RWPE2 (cell line): ENCODE measurements around the gene LRIG1.

ENCODE experiments used
- ATAC-seq: fragments of 200-7000 bp; cut with Tn5 transposase; 3 replicates; pipeline ENCODE4 v1.9.1; 2021; ENCODE audit warnings: low read depth
- DNase-seq: peaks from one replicate; pipeline ENCODE4 v3.0.0-alpha.2; 2020; ENCODE audit warnings: low spot score
- H3K27ac ChIP-seq: fragments of 450-650 bp; 2 replicates; pipeline ENCODE4 v1.5.1; 2017; ENCODE audit warnings: mild to moderate bottlenecking; ENCODE audit not compliant: poor library complexity, severe bottlenecking
- H3K27me3 ChIP-seq: fragments of 250-450 bp; sonication (Bioruptor Pico); 2 replicates; pipeline ENCODE4 v1.5.1; 2021; ENCODE audit warnings: mild to moderate bottlenecking, moderate library complexity; ENCODE audit not compliant: insufficient read depth, poor library complexity, severe bottlenecking
- H3K36me3 ChIP-seq: fragments of 250-450 bp; sonication (Bioruptor Pico); 2 replicates; pipeline ENCODE4 v1.5.1; 2020; ENCODE audit warnings: low read depth, mild to moderate bottlenecking, moderate library complexity
- H3K4me1 ChIP-seq: fragments of 250-450 bp; sonication (Bioruptor Pico); 2 replicates; pipeline ENCODE4 v1.5.1; 2021; ENCODE audit warnings: mild to moderate bottlenecking, moderate library complexity; ENCODE audit not compliant: insufficient read depth, poor library complexity, severe bottlenecking
- H3K4me3 ChIP-seq: fragments of 250-450 bp; sonication (Bioruptor Pico); 2 replicates; pipeline ENCODE4 v1.5.1; 2021; ENCODE audit warnings: mild to moderate bottlenecking, moderate library complexity; ENCODE audit not compliant: severe bottlenecking
- H3K9me3 ChIP-seq: fragments of 250-450 bp; sonication (Bioruptor Pico); 2 replicates; pipeline ENCODE4 v1.5.1; 2021; ENCODE audit warnings: mild to moderate bottlenecking, moderate library complexity; ENCODE audit not compliant: severe bottlenecking
- TF ChIP-seq, protein P1 (sequence below): fragments of 450-650 bp; IDR thresholded peaks from one replicate; pipeline ENCODE4 v1.5.1; 2017; ENCODE audit warnings: mild to moderate bottlenecking, moderate library complexity; ENCODE audit not compliant: poor library complexity, severe bottlenecking

Gene LRIG1

DNA sequence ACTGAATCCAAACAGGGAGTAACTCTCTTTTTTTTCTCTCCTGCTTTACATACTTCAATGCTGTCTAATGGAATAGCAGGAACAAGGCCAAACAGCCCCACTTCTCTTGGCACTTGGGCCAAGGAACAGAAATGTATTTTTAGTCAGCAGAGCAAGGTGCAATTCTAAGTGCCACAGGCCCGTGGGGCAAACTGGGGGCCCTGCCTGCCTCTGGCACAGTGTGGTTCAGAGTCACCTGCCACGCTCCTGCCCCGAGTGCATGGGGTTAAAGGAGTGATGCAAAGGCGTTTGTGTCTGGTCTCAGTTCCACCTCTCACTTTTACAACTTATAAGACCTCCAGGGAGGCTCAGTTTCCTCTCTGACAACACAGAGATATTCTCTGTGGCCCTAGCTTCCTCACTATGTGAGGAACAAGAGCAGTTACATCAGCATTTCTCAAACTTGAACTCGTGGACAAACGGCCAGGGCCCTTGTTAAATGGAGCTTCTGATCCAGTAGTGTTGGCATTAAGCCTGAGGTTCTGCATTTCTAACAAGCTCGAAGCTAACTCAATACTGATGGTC is 51.3 kb downstream of the LRIG1 start:
- H3K27ac ChIP-seq: no peak overlapping the region
- peaks cover 3% of the 10 kb centered on the region for H3K4me1 ChIP-seq
- no peak overlapping the region for H3K4me3 ChIP-seq
- ATAC-seq (no peak), DNase-seq (no peak)
- no peaks in the 10 kb centered on the region for H3K27me3 ChIP-seq
- H3K9me3 ChIP-seq: no peaks in the 10 kb centered on the region
- TF ChIP-seq, protein P1, sequence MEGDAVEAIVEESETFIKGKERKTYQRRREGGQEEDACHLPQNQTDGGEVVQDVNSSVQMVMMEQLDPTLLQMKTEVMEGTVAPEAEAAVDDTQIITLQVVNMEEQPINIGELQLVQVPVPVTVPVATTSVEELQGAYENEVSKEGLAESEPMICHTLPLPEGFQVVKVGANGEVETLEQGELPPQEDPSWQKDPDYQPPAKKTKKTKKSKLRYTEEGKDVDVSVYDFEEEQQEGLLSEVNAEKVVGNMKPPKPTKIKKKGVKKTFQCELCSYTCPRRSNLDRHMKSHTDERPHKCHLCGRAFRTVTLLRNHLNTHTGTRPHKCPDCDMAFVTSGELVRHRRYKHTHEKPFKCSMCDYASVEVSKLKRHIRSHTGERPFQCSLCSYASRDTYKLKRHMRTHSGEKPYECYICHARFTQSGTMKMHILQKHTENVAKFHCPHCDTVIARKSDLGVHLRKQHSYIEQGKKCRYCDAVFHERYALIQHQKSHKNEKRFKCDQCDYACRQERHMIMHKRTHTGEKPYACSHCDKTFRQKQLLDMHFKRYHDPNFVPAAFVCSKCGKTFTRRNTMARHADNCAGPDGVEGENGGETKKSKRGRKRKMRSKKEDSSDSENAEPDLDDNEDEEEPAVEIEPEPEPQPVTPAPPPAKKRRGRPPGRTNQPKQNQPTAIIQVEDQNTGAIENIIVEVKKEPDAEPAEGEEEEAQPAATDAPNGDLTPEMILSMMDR: no peak
- no peaks in the 10 kb centered on the region for H3K36me3 ChIP-seq

DNA sequence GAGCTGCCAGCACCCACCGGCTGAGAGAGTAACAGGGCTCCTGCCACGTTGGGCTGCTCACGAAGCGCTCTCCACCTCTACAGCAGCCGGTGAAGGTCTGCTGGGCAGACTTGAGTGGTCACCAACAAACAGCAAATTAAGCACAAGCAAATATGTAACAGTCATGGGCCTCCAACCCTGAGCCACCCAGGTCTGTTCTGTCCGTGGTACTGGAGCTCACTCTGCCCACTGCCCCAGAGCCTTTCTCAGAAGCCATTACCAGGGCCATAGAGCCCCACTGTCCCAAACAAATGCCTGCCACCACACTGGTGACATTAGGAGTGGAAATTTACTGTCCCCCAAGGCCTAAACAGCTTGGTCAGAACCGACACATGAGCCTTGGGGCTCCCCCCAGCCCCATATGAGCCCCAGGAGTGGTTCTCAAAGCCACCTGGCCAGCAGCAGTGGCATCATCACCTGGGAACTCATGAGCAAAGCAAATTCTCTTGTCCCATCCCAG is 56.6 kb downstream of the LRIG1 start:
- DNase-seq: no peak
- Histone ChIP-seq H3K9me3 (no peaks in the 10 kb centered on the region), H3K27me3 (no peaks in the 10 kb centered on the region), H3K36me3 (no peaks in the 10 kb centered on the region), H3K27ac (no peak overlapping the region), H3K4me1 (peaks cover 29% of the 10 kb centered on the region), H3K4me3 (no peak overlapping the region)
- no peak for ATAC-seq
- TF ChIP-seq, protein P1: no peak

DNA sequence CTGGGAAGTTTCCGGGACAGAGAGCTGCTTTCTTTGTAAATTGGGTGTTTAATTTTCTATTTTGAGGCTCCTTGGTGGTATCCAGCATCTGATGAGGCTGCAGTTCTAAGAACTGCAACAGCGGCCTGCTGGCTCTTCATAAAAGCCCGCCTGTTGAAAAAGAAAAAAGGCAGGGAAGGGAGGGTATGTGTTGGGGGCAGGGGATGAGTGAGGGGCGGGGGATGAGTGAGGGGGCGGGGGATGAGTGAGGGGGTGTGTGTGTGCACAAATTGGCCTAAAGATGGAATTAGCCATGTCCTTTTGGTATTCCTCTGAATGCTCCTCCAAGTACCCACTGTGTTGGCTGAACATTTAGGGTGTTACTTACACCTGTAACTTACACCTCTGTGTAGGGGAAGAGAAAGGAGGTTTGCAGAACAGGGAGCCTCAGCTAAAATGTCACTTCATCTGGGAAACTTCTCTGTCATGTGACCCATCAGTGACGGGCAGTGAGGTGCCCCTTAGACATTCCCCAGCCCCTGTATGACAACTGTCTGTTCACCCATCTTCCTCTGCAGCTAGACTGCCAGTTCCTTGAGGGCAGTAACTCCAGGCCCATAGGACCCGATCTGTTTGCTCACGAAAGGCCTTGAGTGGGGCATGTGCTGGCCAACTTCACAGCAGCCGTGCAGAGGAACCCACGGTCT is 57.6 kb downstream of the LRIG1 start:
- no peak for ATAC-seq
- H3K4me1 ChIP-seq: peaks cover 29% of the 10 kb centered on the region
- TF ChIP-seq, protein P1: no peak
- H3K27me3 ChIP-seq: no peaks in the 10 kb centered on the region
- no peaks in the 10 kb centered on the region for H3K36me3 ChIP-seq
- H3K9me3 ChIP-seq: no peaks in the 10 kb centered on the region
- H3K27ac ChIP-seq: peak overlapping the region; percentile 87
- no peak for DNase-seq
- no peak overlapping the region for H3K4me3 ChIP-seq

DNA sequence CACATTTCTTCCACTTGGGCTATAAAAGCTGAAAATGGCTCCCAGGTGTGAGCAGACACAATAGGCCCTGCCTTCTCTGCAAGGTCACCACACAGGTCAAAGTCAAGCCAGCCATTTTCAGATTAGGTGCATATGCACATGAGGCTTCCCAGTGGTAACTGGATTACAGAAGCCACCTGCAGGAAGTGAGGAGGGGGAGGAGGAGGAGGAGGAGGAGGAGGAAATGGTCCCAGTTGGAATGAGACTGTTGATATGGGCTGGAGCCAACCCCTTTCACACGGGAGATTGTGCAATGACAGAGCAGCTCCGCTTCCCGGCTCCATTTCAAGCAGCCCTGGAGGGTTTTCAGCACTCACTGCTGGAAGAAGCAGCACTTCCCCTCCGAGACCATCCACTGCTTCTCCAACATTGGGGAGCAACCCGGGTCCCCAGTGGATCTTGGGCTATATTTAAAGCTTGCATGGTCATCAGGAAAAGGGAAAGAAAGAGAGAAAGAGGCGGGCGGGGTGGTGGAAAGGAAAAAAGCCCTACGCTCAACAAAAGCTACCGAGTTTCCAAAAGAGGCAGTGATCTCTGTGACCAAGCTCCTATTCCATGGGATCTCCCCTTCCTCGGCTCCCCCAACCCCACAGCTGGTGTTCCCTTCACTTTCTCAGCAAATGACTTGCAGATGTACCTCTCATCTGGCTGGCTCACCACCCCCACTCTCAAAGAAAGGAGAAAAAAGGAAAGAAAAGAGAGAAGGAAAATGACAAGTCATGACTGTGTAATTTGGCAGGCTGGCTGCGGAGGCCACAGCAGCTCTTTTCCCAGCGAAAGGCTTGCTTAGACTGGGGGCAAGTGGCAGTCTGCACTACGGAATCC is 58.3 kb downstream of the LRIG1 start:
- Histone ChIP-seq H3K4me1 (peaks cover 34% of the 10 kb centered on the region), H3K36me3 (no peaks in the 10 kb centered on the region), H3K9me3 (no peaks in the 10 kb centered on the region), H3K27me3 (no peaks in the 10 kb centered on the region), H3K27ac (peak overlapping the region; percentile 87), H3K4me3 (no peak overlapping the region)
- peak; percentile 59 for ATAC-seq
- no peak for DNase-seq
- TF ChIP-seq, protein P1: no peak
